Left cardiac atrium (tissue), 4 donors: ENCODE results near the gene TMEM185B. TPM values are rescaled to one million over a fixed set of nuclear protein-coding genes. Genes with fewer than 3 reads are reported as not detected.
"Not testable (repeated sequence)": the region's sequence is repeated elsewhere in the genome, so short reads cannot be mapped to it uniquely, and the experiment has no call there.

Experiments
- ATAC-seq, 2 donors: fragments of 200-7000 bp; cut with Tn5 transposase; one replicate each; pipeline ENCODE4 v1.9.1; 2020; ENCODE audit warnings: mild to moderate bottlenecking in 2 of 2, moderate library complexity in 2 of 2
- DNase-seq: peaks from one replicate; pipeline ENCODE4 v3.0.0-alpha.2; 2020
- intact Hi-C, 2 donors: fragments of 100-400 bp; cut with DNase I; formaldehyde crosslinking; loops; one replicate each; pipeline versions ENCODE4 v1.14.1 to v1.15.1; 2022 to 2023
- total RNA-seq, 2 donors: library from RNA; stranded (reverse); fragmentation: NEBNext Ultra II Directional; extraction: Animal tissue kit (Norgen Biotek cat#: 25700); gene quantifications; one replicate each; pipeline ENCODE4 v1.2.1, GENCODE V29; 2021
- donor health status: DM: no; HTN: yes; CAD: no.
- donor health status: DM: no; HTN: yes; CAD: no; lungs with severe emphysema.
- donor health status: DM: yes; HTN: yes; CAD: no.
- donor health status: Dilated cardiomyopathy.

TMEM185B gene
- total RNA-seq, 2 donors from 2014 or later: 22.2 to 24.7 TPM

- intact Hi-C loops: no loop called here
- no peak for DNase-seq
- no peak for ATAC-seq
These were observed 2.4 kb downstream of the TMEM185B start for GRCh38 chr2:120220756-120221155.

- intact Hi-C loops: no loop called here
- ATAC-seq (no peak), DNase-seq (no peak)
These were observed 3.4 kb downstream of the TMEM185B start for GRCh38 chr2:120219766-120220165.

- DNase-seq (no peak), ATAC-seq (no peak)
- intact Hi-C loops: no loop called here
These were observed 3.9 kb downstream of the TMEM185B start for GRCh38 chr2:120219291-120219690.

- intact Hi-C loops: no loop called here
- no peak for ATAC-seq
These were observed 5.0 kb downstream of the TMEM185B start for GRCh38 chr2:120218181-120218580.

GRCh38 chr2:120210270-120210693 is 12.9 kb downstream of the TMEM185B start:
- intact Hi-C loops: no loop called here
- ATAC-seq: peak in 1 of 2 donors; percentile 7
- no peak for DNase-seq

More at GRCh38 chr2:120218181-120218580, 5.0 kb downstream of the TMEM185B start:
- no peak for DNase-seq

- ATAC-seq (peak; percentile 56 to 71), DNase-seq (no peak)
- intact Hi-C loops: no loop called here
These were observed 13.6 kb downstream of the TMEM185B start for GRCh38 chr2:120209427-120210269.

- DNase-seq: no peak
- intact Hi-C loops: no loop called here
These were observed 14.5 kb downstream of the TMEM185B start for GRCh38 chr2:120208381-120209353.

GRCh38 chr2:120206022-120206581 is 17.1 kb downstream of the TMEM185B start:
- DNase-seq (no peak), ATAC-seq (peak in 1 of 2 donors; percentile 30)
- intact Hi-C loops: no loop called here

More at GRCh38 chr2:120208381-120209353, 14.5 kb downstream of the TMEM185B start:
- ATAC-seq: no peak

- intact Hi-C loops: no loop called here
- no peak for ATAC-seq
- no peak for DNase-seq
These were observed 18.1 kb downstream of the TMEM185B start for GRCh38 chr2:120204945-120205670.

- DNase-seq (no peak), ATAC-seq (no peak)
- intact Hi-C loops: no loop called here
These were observed 18.8 kb downstream of the TMEM185B start for GRCh38 chr2:120204417-120204816.

- ATAC-seq (peak; percentile 17 to 24), DNase-seq (no peak)
- intact Hi-C loops: no loop called here
These were observed 19.2 kb downstream of the TMEM185B start for GRCh38 chr2:120204022-120204405.

- ATAC-seq (peak; percentile 24 to 39), DNase-seq (no peak)
- intact Hi-C loops: no loop called here
These were observed 19.8 kb downstream of the TMEM185B start for GRCh38 chr2:120203251-120204021.

- intact Hi-C loops, ATAC-seq: not testable (repeated sequence)
These were observed 23.3 kb downstream of the TMEM185B start for GRCh38 chr2:120199817-120200459.

GRCh38 chr2:120195553-120195952 is 27.6 kb downstream of the TMEM185B start:
- intact Hi-C loops: no loop called here
- ATAC-seq: no peak
- DNase-seq: no peak

More at GRCh38 chr2:120199817-120200459, 23.3 kb downstream of the TMEM185B start:
- not testable (repeated sequence) for DNase-seq

- intact Hi-C loops: no loop called here
- DNase-seq (no peak), ATAC-seq (no peak)
These were observed 30.9 kb downstream of the TMEM185B start for GRCh38 chr2:120192280-120192679.

- intact Hi-C loops: no loop called here
- DNase-seq (no peak), ATAC-seq (no peak)
These were observed 34.0 kb downstream of the TMEM185B start for GRCh38 chr2:120189189-120189588.

GRCh38 chr2:120182019-120182560 is 41.1 kb downstream of the TMEM185B start:
- DNase-seq (no peak), ATAC-seq (no peak)
- intact Hi-C loops: no loop called here
